Hepatocyte (in vitro differentiated cells): ENCODE data around the gene HORMAD2. TPM values are rescaled to one million over a fixed set of nuclear protein-coding genes. Genes with fewer than 3 reads are reported as not detected.

ENCODE experiments used
- DNase-seq: peaks from one replicate; pipeline ENCODE4 v3.0.0-alpha.2; 2016; ENCODE audit warnings: low spot score
- H2AFZ ChIP-seq: fragments of 200-600 bp; sonication (generic); 2 replicates; pipeline ENCODE4 v1.6.0; 2016; ENCODE audit warnings: antibody characterized with exemption, mild to moderate bottlenecking
- H3K27ac ChIP-seq: fragments of 200-600 bp; sonication (generic); 2 replicates; pipeline ENCODE4 v1.5.1; 2016; ENCODE audit warnings: mild to moderate bottlenecking
- H3K27me3 ChIP-seq: fragments of 200-600 bp; sonication (generic); 2 replicates; pipeline ENCODE4 v1.6.1; 2016
- H3K36me3 ChIP-seq: fragments of 200-600 bp; sonication (generic); replicated peaks from 2 replicates; pipeline ENCODE4 v1.5.1; 2016; ENCODE audit warnings: low read depth; ENCODE audit not compliant: insufficient read depth
- H3K4me1 ChIP-seq: fragments of 200-600 bp; sonication (generic); 2 replicates; pipeline ENCODE4 v1.5.1; 2016; ENCODE audit warnings: mild to moderate bottlenecking, moderate library complexity; ENCODE audit not compliant: insufficient read depth
- H3K4me2 ChIP-seq: fragments of 200-600 bp; sonication (generic); 2 replicates; pipeline ENCODE4 v1.6.0; 2016
- H3K4me3 ChIP-seq: fragments of 200-600 bp; sonication (generic); 2 replicates; pipeline ENCODE4 v1.5.1; 2016; ENCODE audit warnings: mild to moderate bottlenecking
- H3K79me2 ChIP-seq: fragments of 200-600 bp; sonication (generic); 2 replicates; pipeline ENCODE4 v1.6.0; 2017; ENCODE audit warnings: mild to moderate bottlenecking
- H3K9me2 ChIP-seq: fragments of 200-600 bp; sonication (generic); replicated peaks from 2 replicates; pipeline ENCODE4 v1.6.0; 2017; ENCODE audit warnings: mild to moderate bottlenecking; ENCODE audit not compliant: insufficient read depth
- H3K9me3 ChIP-seq: fragments of 200-600 bp; sonication (generic); 2 replicates; pipeline ENCODE4 v1.5.1; 2016; ENCODE audit warnings: low read depth, mild to moderate bottlenecking
- H4K20me1 ChIP-seq: fragments of 200-600 bp; sonication (generic); 2 replicates; pipeline ENCODE4 v1.6.0; 2016; ENCODE audit warnings: mild to moderate bottlenecking; ENCODE audit not compliant: insufficient read depth, poor library complexity, severe bottlenecking
- EZH2 ChIP-seq: fragments of 200-600 bp; sonication (generic); IDR thresholded peaks from 2 replicates; pipeline ENCODE4 v1.6.1; 2016; ENCODE audit warnings: antibody characterized with exemption, mild to moderate bottlenecking, borderline replicate concordance
- EZH2phosphoT487 ChIP-seq: fragments of 200-600 bp; sonication (generic); IDR thresholded peaks from one replicate; pipeline ENCODE4 v1.6.1; 2018; ENCODE audit warnings: antibody characterized with exemption, mild to moderate bottlenecking, low read depth, moderate library complexity; ENCODE audit not compliant: unreplicated experiment, severe bottlenecking
- WGBS: methylation state at CpG from one replicate; pipeline ENCODE4 v1.1.6; 2016; ENCODE audit warnings: low lambda C conversion rate; ENCODE audit errors: missing lambda C conversion rate; 5-methylcytosine and 5-hydroxymethylcytosine counted together
- polyA plus RNA-seq: library from polyadenylated mRNA; unstranded; fragments of >200 nt; fragmentation: Nextera tagmentation; extraction: Ambion mirVana; gene quantifications from 2 replicates; pipeline ENCODE4 v1.2.1, GENCODE V29; 2016
- total RNA-seq: library from RNA; depleted of rRNA; stranded (reverse); fragments of >200 nt; gene quantifications from 2 replicates; pipeline ENCODE4 v1.2.3, GENCODE V29; 2014
- TF ChIP-seq, protein P1 (sequence below): fragments of 200-600 bp; sonication (generic); IDR thresholded peaks from 2 replicates; pipeline ENCODE4 v1.5.1; 2016; ENCODE audit warnings: antibody characterized with exemption, mild to moderate bottlenecking; ENCODE audit not compliant: poor library complexity

HORMAD2 gene
- total and polyA plus RNA-seq, 2 experiments from 2014 or later, result not detected

- WGBS, result 61% methylated on average over 3 of the region's 3 CpGs
- peak; percentile 38 for DNase-seq
- no peaks in the 10 kb centered on the region for H3K9me2 ChIP-seq
- no peaks in the 10 kb centered on the region for H3K9me3 ChIP-seq
- H3K27me3 ChIP-seq, result no peaks in the 10 kb centered on the region
- H3K4me1 ChIP-seq, result peaks cover 16% of the 10 kb centered on the region
- TF ChIP-seq EZH2 (no peak), EZH2phosphoT487 (no peak)
- TF ChIP-seq, protein P1, sequence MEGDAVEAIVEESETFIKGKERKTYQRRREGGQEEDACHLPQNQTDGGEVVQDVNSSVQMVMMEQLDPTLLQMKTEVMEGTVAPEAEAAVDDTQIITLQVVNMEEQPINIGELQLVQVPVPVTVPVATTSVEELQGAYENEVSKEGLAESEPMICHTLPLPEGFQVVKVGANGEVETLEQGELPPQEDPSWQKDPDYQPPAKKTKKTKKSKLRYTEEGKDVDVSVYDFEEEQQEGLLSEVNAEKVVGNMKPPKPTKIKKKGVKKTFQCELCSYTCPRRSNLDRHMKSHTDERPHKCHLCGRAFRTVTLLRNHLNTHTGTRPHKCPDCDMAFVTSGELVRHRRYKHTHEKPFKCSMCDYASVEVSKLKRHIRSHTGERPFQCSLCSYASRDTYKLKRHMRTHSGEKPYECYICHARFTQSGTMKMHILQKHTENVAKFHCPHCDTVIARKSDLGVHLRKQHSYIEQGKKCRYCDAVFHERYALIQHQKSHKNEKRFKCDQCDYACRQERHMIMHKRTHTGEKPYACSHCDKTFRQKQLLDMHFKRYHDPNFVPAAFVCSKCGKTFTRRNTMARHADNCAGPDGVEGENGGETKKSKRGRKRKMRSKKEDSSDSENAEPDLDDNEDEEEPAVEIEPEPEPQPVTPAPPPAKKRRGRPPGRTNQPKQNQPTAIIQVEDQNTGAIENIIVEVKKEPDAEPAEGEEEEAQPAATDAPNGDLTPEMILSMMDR, result no peak
- H3K36me3 ChIP-seq, result no peaks in the 10 kb centered on the region
- no peak overlapping the region for H3K4me2 ChIP-seq
- H2AFZ ChIP-seq, result no peak overlapping the region
- peak overlapping the region; percentile 49 for H3K27ac ChIP-seq
- H3K79me2 ChIP-seq, result no peaks in the 10 kb centered on the region
- H4K20me1 ChIP-seq, result no peaks in the 10 kb centered on the region
- no peak overlapping the region for H3K4me3 ChIP-seq
These were observed 110.9 kb downstream of the HORMAD2 start for GRCh38 chr22:30191040-30191701.

- H3K36me3 ChIP-seq, result no peaks in the 10 kb centered on the region
- no peaks in the 10 kb centered on the region for H3K9me3 ChIP-seq
- DNase-seq, result no peak
- no peaks in the 10 kb centered on the region for H3K27me3 ChIP-seq
- no peaks in the 10 kb centered on the region for H3K79me2 ChIP-seq
- no peak overlapping the region for H3K27ac ChIP-seq
- H3K4me1 ChIP-seq, result peaks cover 27% of the 10 kb centered on the region
- no peaks in the 10 kb centered on the region for H4K20me1 ChIP-seq
- H3K9me2 ChIP-seq, result no peaks in the 10 kb centered on the region
- no peak for TF ChIP-seq EZH2phosphoT487
- no peak for TF ChIP-seq EZH2
- TF ChIP-seq, protein P1, result no peak
- no peak overlapping the region for H3K4me2 ChIP-seq
- no peak overlapping the region for H2AFZ ChIP-seq
- H3K4me3 ChIP-seq, result no peak overlapping the region
- 87% methylated on average over 1 of the region's 1 CpG for WGBS
These were observed 112.2 kb downstream of the HORMAD2 start for GRCh38 chr22:30192427-30192826.

- no peak overlapping the region for H2AFZ ChIP-seq
- no peaks in the 10 kb centered on the region for H3K9me3 ChIP-seq
- peaks cover 27% of the 10 kb centered on the region for H3K4me1 ChIP-seq
- H3K27ac ChIP-seq, result no peak overlapping the region
- no peaks in the 10 kb centered on the region for H3K27me3 ChIP-seq
- 94% methylated on average over 3 of the region's 3 CpGs for WGBS
- DNase-seq, result no peak
- no peaks in the 10 kb centered on the region for H3K36me3 ChIP-seq
- no peak overlapping the region for H3K4me2 ChIP-seq
- TF ChIP-seq, protein P1, result no peak
- TF ChIP-seq EZH2 (no peak), EZH2phosphoT487 (no peak)
- no peaks in the 10 kb centered on the region for H3K9me2 ChIP-seq
- no peak overlapping the region for H3K4me3 ChIP-seq
- H4K20me1 ChIP-seq, result no peaks in the 10 kb centered on the region
- H3K79me2 ChIP-seq, result no peaks in the 10 kb centered on the region
These were observed 112.9 kb downstream of the HORMAD2 start for GRCh38 chr22:30193031-30193775.
